RWPE2 (cell line): ENCODE results near the gene MGLL.

ENCODE experiments used
- ATAC-seq: fragments of 200-7000 bp; cut with Tn5 transposase; 3 replicates; pipeline ENCODE4 v1.9.1; 2021; ENCODE audit warnings: low read depth
- DNase-seq: peaks from one replicate; pipeline ENCODE4 v3.0.0-alpha.2; 2020; ENCODE audit warnings: low spot score
- H3K27ac ChIP-seq: fragments of 450-650 bp; 2 replicates; pipeline ENCODE4 v1.5.1; 2017; ENCODE audit warnings: mild to moderate bottlenecking; ENCODE audit not compliant: poor library complexity, severe bottlenecking
- H3K27me3 ChIP-seq: fragments of 250-450 bp; sonication (Bioruptor Pico); 2 replicates; pipeline ENCODE4 v1.5.1; 2021; ENCODE audit warnings: mild to moderate bottlenecking, moderate library complexity; ENCODE audit not compliant: insufficient read depth, poor library complexity, severe bottlenecking
- H3K36me3 ChIP-seq: fragments of 250-450 bp; sonication (Bioruptor Pico); 2 replicates; pipeline ENCODE4 v1.5.1; 2020; ENCODE audit warnings: low read depth, mild to moderate bottlenecking, moderate library complexity
- H3K4me1 ChIP-seq: fragments of 250-450 bp; sonication (Bioruptor Pico); 2 replicates; pipeline ENCODE4 v1.5.1; 2021; ENCODE audit warnings: mild to moderate bottlenecking, moderate library complexity; ENCODE audit not compliant: insufficient read depth, poor library complexity, severe bottlenecking
- H3K4me3 ChIP-seq: fragments of 250-450 bp; sonication (Bioruptor Pico); 2 replicates; pipeline ENCODE4 v1.5.1; 2021; ENCODE audit warnings: mild to moderate bottlenecking, moderate library complexity; ENCODE audit not compliant: severe bottlenecking
- H3K9me3 ChIP-seq: fragments of 250-450 bp; sonication (Bioruptor Pico); 2 replicates; pipeline ENCODE4 v1.5.1; 2021; ENCODE audit warnings: mild to moderate bottlenecking, moderate library complexity; ENCODE audit not compliant: severe bottlenecking
- TF ChIP-seq, protein P1 (sequence below): fragments of 450-650 bp; IDR thresholded peaks from one replicate; pipeline ENCODE4 v1.5.1; 2017; ENCODE audit warnings: mild to moderate bottlenecking, moderate library complexity; ENCODE audit not compliant: poor library complexity, severe bottlenecking

The MGLL gene

GRCh38 chr3:127833281-127834032 lies 11.1 kb upstream of the MGLL start:
- TF ChIP-seq, protein P1, sequence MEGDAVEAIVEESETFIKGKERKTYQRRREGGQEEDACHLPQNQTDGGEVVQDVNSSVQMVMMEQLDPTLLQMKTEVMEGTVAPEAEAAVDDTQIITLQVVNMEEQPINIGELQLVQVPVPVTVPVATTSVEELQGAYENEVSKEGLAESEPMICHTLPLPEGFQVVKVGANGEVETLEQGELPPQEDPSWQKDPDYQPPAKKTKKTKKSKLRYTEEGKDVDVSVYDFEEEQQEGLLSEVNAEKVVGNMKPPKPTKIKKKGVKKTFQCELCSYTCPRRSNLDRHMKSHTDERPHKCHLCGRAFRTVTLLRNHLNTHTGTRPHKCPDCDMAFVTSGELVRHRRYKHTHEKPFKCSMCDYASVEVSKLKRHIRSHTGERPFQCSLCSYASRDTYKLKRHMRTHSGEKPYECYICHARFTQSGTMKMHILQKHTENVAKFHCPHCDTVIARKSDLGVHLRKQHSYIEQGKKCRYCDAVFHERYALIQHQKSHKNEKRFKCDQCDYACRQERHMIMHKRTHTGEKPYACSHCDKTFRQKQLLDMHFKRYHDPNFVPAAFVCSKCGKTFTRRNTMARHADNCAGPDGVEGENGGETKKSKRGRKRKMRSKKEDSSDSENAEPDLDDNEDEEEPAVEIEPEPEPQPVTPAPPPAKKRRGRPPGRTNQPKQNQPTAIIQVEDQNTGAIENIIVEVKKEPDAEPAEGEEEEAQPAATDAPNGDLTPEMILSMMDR, result no peak
- no peak; the same call in 2 of the 3 replicates for ATAC-seq
- Histone ChIP-seq H3K27ac (no peak overlapping the region), H3K4me1 (no peaks in the 10 kb centered on the region), H3K9me3 (peaks cover 5% of the 10 kb centered on the region), H3K36me3 (no peaks in the 10 kb centered on the region), H3K4me3 (no peak overlapping the region), H3K27me3 (no peaks in the 10 kb centered on the region)
- DNase-seq, result no peak

DNA sequence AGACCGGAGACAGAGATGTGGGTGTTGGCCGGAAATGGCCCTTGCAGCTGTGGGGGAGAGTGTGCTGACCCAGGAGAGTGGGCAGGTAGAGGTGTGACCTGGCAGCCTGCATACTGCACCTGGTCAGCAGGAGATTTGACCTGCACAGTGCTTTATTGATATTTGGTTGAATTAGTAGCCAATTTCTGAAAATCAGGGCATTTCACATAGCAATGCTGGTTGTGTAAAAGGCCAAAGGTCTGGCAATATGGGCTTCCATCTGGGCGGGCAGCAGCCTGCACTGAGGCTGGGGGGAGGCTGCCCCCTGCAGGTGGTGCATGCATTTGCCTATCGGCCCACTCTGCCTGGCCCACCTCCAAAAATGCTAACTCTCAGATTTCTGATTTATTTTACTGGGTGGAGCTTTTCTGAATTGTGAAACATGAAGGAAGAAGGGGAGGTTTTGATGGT lies 9.4 kb upstream of the MGLL start:
- no peaks in the 10 kb centered on the region for H3K27me3 ChIP-seq
- no peak overlapping the region for H3K4me3 ChIP-seq
- H3K4me1 ChIP-seq, result no peaks in the 10 kb centered on the region
- H3K27ac ChIP-seq, result no peak overlapping the region
- ATAC-seq, result no peak
- H3K36me3 ChIP-seq, result no peaks in the 10 kb centered on the region
- peaks cover 10% of the 10 kb centered on the region for H3K9me3 ChIP-seq
- TF ChIP-seq, protein P1, result peak; percentile 38
- DNase-seq, result no peak

GRCh38 chr3:127829537-127829936 lies 7.2 kb upstream of the MGLL start:
- Histone ChIP-seq H3K36me3 (no peaks in the 10 kb centered on the region), H3K4me3 (no peak overlapping the region), H3K27me3 (no peaks in the 10 kb centered on the region), H3K9me3 (peaks cover 10% of the 10 kb centered on the region), H3K27ac (no peak overlapping the region), H3K4me1 (no peaks in the 10 kb centered on the region)
- TF ChIP-seq, protein P1, result no peak
- DNase-seq (no peak), ATAC-seq (no peak)

- TF ChIP-seq, protein P1, result no peak
- Histone ChIP-seq H3K9me3 (peaks cover 8% of the 10 kb centered on the region), H3K27me3 (no peaks in the 10 kb centered on the region), H3K4me1 (no peaks in the 10 kb centered on the region), H3K4me3 (no peak overlapping the region), H3K36me3 (no peaks in the 10 kb centered on the region), H3K27ac (no peak overlapping the region)
- no peak for ATAC-seq
- no peak for DNase-seq
Observed at GRCh38 chr3:127827808-127828207, 5.5 kb upstream of the MGLL start.

GRCh38 chr3:127825756-127826155 lies 3.4 kb upstream of the MGLL start:
- ATAC-seq (no peak), DNase-seq (no peak)
- no peak overlapping the region for H3K4me3 ChIP-seq
- H3K9me3 ChIP-seq, result peaks cover 5% of the 10 kb centered on the region
- H3K36me3 ChIP-seq, result no peaks in the 10 kb centered on the region
- no peaks in the 10 kb centered on the region for H3K27me3 ChIP-seq
- H3K4me1 ChIP-seq, result peaks cover 13% of the 10 kb centered on the region
- H3K27ac ChIP-seq, result no peak overlapping the region
- TF ChIP-seq, protein P1, result no peak
